ENCODE data around the gene GLDC.
"Not testable (repeated sequence)": the region's sequence is repeated elsewhere in the genome, so short reads cannot be mapped to it uniquely, and the experiment has no call there.

GLDC gene

GRCh38 chr9:6645355-6646292 is at the start of gene GLDC:
Gene GLDC, minus strand, starts transcription at chr9:6645729. Its CDS starts 230 bp downstream, at chr9:6645499.
- in situ Hi-C loops (cut with MboI; ENCODE audit: low sequenced_read_pairs) = no loop called here

- in situ Hi-C loops (cut with MboI; ENCODE audit: low sequenced_read_pairs) = no loop called here
Observed at GRCh38 chr9:6692881-6693361, 47.4 kb upstream of the GLDC start.

GRCh38 chr9:6692433-6692832 is 46.9 kb upstream of the GLDC start:
- in situ Hi-C loops (cut with MboI; ENCODE audit: low sequenced_read_pairs) = no loop called here

GRCh38 chr9:6690675-6691070 is 45.1 kb upstream of the GLDC start:
- in situ Hi-C loops (cut with MboI; ENCODE audit: low sequenced_read_pairs) = not testable (repeated sequence)

GRCh38 chr9:6689893-6690674 is 44.6 kb upstream of the GLDC start:
- in situ Hi-C loops (cut with MboI; ENCODE audit: low sequenced_read_pairs) = no loop called here

- in situ Hi-C loops (cut with MboI; ENCODE audit: low sequenced_read_pairs) = no loop called here
Observed at GRCh38 chr9:6687180-6687579, 41.7 kb upstream of the GLDC start.

GRCh38 chr9:6686396-6686795 is 40.9 kb upstream of the GLDC start:
- in situ Hi-C loops (cut with MboI; ENCODE audit: low sequenced_read_pairs) = no loop called here

- in situ Hi-C loops (cut with MboI; ENCODE audit: low sequenced_read_pairs) = no loop called here
Observed at GRCh38 chr9:6681957-6682501, 36.5 kb upstream of the GLDC start.

GRCh38 chr9:6681147-6681956 is 35.8 kb upstream of the GLDC start:
- in situ Hi-C loops (cut with MboI; ENCODE audit: low sequenced_read_pairs) = no loop called here

- in situ Hi-C loops (cut with MboI; ENCODE audit: low sequenced_read_pairs) = no loop called here
Observed at GRCh38 chr9:6680797-6681146, 35.2 kb upstream of the GLDC start.

- in situ Hi-C loops (cut with MboI; ENCODE audit: low sequenced_read_pairs) = no loop called here
Observed at GRCh38 chr9:6677803-6678202, 32.3 kb upstream of the GLDC start.

GRCh38 chr9:6676254-6676921 is 30.9 kb upstream of the GLDC start:
- in situ Hi-C loops (cut with MboI; ENCODE audit: low sequenced_read_pairs) = no loop called here

GRCh38 chr9:6675268-6675667 is 29.7 kb upstream of the GLDC start:
- in situ Hi-C loops (cut with MboI; ENCODE audit: low sequenced_read_pairs) = no loop called here

GRCh38 chr9:6673326-6674025 is 27.9 kb upstream of the GLDC start:
- in situ Hi-C loops (cut with MboI; ENCODE audit: low sequenced_read_pairs) = no loop called here

GRCh38 chr9:6672118-6672517 is 26.6 kb upstream of the GLDC start:
- in situ Hi-C loops (cut with MboI; ENCODE audit: low sequenced_read_pairs) = no loop called here

GRCh38 chr9:6671416-6671815 is 25.9 kb upstream of the GLDC start:
- in situ Hi-C loops (cut with MboI; ENCODE audit: low sequenced_read_pairs) = no loop called here

GRCh38 chr9:6669881-6670280 is 24.4 kb upstream of the GLDC start:
- in situ Hi-C loops (cut with MboI; ENCODE audit: low sequenced_read_pairs) = no loop called here

GRCh38 chr9:6667633-6668280 is 22.2 kb upstream of the GLDC start:
- in situ Hi-C loops (cut with MboI; ENCODE audit: low sequenced_read_pairs) = no loop called here

- in situ Hi-C loops (cut with MboI; ENCODE audit: low sequenced_read_pairs) = no loop called here
Observed at GRCh38 chr9:6667080-6667479, 21.6 kb upstream of the GLDC start.

All from hTERT RPE-1 (cell line).